AG04450 (cell line): ENCODE results near the gene ARL3. TPM values are rescaled to one million over a fixed set of nuclear protein-coding genes. Genes with fewer than 3 reads are reported as not detected.
A peak's percentile ranks its signal among the peaks of the same experiment; 100 is the strongest.

Source experiments
- CTCF ChIA-PET: fragments of 300-600, 350-600 bp; formaldehyde crosslinking; extraction: SDS; loops from one replicate; lab custom pipeline; 2022; ENCODE audit warnings: antibody characterized with exemption, inconsistent platforms; lab: Charles Lee
- POLR2A ChIA-PET: fragments of 350-600 bp; formaldehyde crosslinking; extraction: SDS; loops from one replicate; lab custom pipeline; 2021; ENCODE audit warnings: antibody characterized with exemption, inconsistent platforms; lab: Yijun Ruan, JAX
- DNase-seq: peaks from one replicate; pipeline ENCODE4 v3.0.0-alpha.2; 2011; ENCODE audit warnings: low read depth, low spot score
- H3K27ac ChIP-seq: one replicate; pipeline ENCODE4 v1.5.1; 2012; ENCODE audit warnings: low read depth, low read length, control low read depth
- H3K27me3 ChIP-seq: one replicate; pipeline ENCODE4 v1.6.0; 2012; ENCODE audit warnings: low read length; ENCODE audit not compliant: control insufficient read depth, insufficient read depth
- H3K4me3 ChIP-seq: 2 replicates; pipeline ENCODE4 v1.5.1; 2011; ENCODE audit warnings: mild to moderate bottlenecking, low read depth, low read length, control low read depth
- H3K9me3 ChIP-seq: 2 replicates; pipeline ENCODE4 v1.5.1; 2012; ENCODE audit warnings: low read length; ENCODE audit not compliant: control insufficient read depth, insufficient read depth
- CTCF ChIP-seq: IDR thresholded peaks from 2 replicates; pipeline ENCODE4 v1.5.1; 2011; ENCODE audit warnings: low read depth, low read length, control low read depth, inconsistent platforms
- polyA plus RNA-seq: library from polyadenylated mRNA; depleted of rRNA; stranded (reverse); fragments of >200 nt; gene quantifications from 2 replicates; pipeline ENCODE4 v1.2.3, GENCODE V29; 2011

The ARL3 gene
- polyA plus RNA-seq, 1 experiment: 19.2 TPM

GRCh38 chr10:102752934-102753664 is 38.9 kb upstream of the ARL3 start:
- Histone ChIP-seq H3K27ac (peak overlapping the region; percentile 52), H3K4me3 (no peak overlapping the region), H3K9me3 (no peaks in the 10 kb centered on the region), H3K27me3 (no peaks in the 10 kb centered on the region)
- peak; percentile 75 for TF ChIP-seq CTCF
- ChIA-PET POLR2A (interaction anchor here (0.9 to 1.6 kb wide), 4 partner anchors 10 to 63 kb away, joined by 3 to 7 read pairs (median 6); partner anchors contain the start of gene WBP1L), CTCF (interaction anchor here (0.6 to 3.0 kb wide), 24 partner anchors 8 to 340 kb away, joined by 3 to 27 read pairs (median 4); partner anchors contain the start of genes CNNM2 and WBP1L)
- peak; percentile 59 for DNase-seq

- H3K9me3 ChIP-seq: no peaks in the 10 kb centered on the region
- no peak for TF ChIP-seq CTCF
- H3K27ac ChIP-seq: peak overlapping the region; percentile 52
- DNase-seq: no peak
- no peaks in the 10 kb centered on the region for H3K27me3 ChIP-seq
- POLR2A ChIA-PET: interaction anchor here (1.6 kb wide), 2 partner anchors 9 to 25 kb away, joined by 7 read pairs; partner anchors contain the start of gene WBP1L
- no peak overlapping the region for H3K4me3 ChIP-seq
- CTCF ChIA-PET: interaction anchor here (0.6 to 3.0 kb wide), 16 partner anchors 8 to 165 kb away, joined by 3 to 27 read pairs (median 4); partner anchors contain the start of genes CNNM2 and WBP1L
Observed at GRCh38 chr10:102752266-102752930, 38.2 kb upstream of the ARL3 start.

GRCh38 chr10:102745157-102745556 is 31.0 kb upstream of the ARL3 start:
- POLR2A ChIA-PET: interaction anchor here (1.4 kb wide), 1 partner anchor 69 kb away, joined by 4 read pairs; no protein-coding TSS in a partner anchor
- Histone ChIP-seq H3K9me3 (no peaks in the 10 kb centered on the region), H3K27me3 (no peaks in the 10 kb centered on the region), H3K4me3 (peak overlapping the region; percentile 97), H3K27ac (no peak overlapping the region)
- CTCF ChIA-PET: interaction anchor here (1.5 to 2.3 kb wide), 2 partner anchors 8 to 156 kb away, joined by 4 to 9 read pairs; no protein-coding TSS in a partner anchor
- no peak for DNase-seq
- TF ChIP-seq CTCF: no peak

- Histone ChIP-seq H3K27me3 (no peaks in the 10 kb centered on the region), H3K9me3 (no peaks in the 10 kb centered on the region), H3K27ac (no peak overlapping the region), H3K4me3 (peak overlapping the region; percentile 97)
- CTCF ChIA-PET: interaction anchor here (2.3 kb wide), 1 partner anchor 9 kb away, joined by 9 read pairs; no protein-coding TSS in a partner anchor
- DNase-seq: no peak
- no peak for TF ChIP-seq CTCF
- POLR2A ChIA-PET: interaction anchor here (1.4 kb wide), 1 partner anchor 68 kb away, joined by 4 read pairs; no protein-coding TSS in a partner anchor
Observed at GRCh38 chr10:102744374-102745051, 30.3 kb upstream of the ARL3 start.
